NK-92 (cell line): Measurements from ENCODE around the gene BPI.
"Not testable (repeated sequence)": the region's sequence is repeated elsewhere in the genome, so short reads cannot be mapped to it uniquely, and the experiment has no call there.

Experiments used
- DNase-seq: peaks from one replicate; lab custom pipeline; 2025; ENCODE audit not compliant: unreplicated experiment; lab: John Stamatoyannopoulos, UW

Gene BPI

DNA sequence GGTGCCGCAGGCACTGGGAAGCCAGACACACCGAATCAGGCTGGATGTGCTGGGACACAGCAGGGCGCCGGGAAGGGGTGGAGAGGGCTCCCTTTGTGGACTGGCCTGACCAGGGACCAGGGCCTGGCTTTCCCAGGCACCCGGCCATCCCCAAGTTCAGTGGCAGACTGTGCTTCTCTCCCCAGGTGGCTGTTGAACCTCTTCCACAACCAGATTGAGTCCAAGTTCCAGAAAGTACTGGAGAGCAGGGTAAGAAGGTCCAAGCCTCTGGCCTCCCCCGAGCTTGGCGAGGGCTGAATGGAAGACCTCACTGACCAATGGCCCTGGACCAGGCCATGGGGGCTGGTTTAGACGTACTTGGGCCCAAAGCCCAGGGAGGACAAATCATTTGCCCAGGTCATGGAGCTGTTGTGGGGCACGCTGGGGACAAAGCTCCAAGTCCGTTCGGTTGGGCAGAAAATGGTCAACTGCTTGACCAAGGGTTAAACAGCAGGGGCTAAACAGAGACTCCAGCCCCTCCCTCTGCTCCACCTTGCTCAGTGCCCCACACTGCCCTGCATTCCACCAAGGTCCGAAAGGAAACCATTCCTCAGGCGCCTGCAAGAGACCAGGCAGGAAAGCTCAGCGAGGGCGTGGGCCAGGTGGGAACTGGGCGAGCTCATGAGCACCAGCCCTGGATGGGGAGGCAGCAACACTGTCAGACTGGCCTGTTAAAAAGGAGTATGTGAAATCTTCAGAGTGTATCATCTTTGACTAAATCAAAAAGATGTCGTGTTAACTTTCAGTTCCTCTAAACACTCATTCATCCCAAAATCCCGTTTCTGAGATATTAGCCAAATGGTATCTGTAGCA lies 51.4 kb downstream of the BPI start:
- DNase-seq, result no peak

DNA sequence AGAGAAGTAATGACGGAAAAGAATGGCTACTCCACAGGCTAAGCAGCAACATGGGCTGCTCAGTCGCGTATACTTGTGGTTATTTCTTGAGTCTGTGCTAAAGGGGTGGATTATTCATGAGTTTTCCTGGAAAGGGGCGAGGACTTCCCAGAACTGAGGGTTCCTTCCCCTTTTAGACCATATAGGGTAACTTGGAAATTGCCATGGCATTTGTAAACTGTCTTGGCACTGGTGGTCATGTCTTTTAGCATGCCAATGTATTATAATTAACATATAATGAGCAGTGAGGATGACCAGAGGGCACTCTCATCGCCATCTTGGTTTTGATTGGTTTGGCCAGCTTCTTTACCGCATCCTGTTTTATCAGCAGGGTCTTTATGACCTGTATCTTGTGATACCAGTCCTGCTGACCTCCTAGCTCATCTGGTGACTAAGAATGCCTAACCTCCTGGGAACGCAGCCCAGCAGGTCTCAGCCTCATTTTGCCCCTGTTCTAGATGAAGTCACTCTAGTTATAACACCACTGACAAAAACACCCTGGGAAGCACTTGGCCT lies 53.8 kb downstream of the BPI start:
- no peak for DNase-seq

DNA sequence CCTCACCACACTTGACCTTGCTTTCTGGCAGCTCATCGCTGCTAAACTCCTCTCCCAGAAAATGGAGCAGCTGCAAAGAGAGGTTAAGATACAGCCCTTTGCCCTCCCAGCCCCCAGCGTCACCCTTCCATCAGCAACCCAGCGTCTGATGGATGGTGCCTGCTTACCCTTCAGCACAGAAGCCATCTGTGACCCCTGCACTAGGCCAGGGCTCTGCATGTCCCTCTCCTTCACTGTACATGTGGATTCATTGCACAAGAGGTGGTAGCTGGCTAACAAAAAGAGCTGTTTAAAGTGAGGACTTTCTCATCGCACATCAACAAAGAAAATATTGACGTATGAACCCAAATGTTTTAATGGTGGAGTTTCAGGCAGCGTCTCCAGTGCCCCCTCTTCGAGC lies 54.6 kb downstream of the BPI start:
- no peak for DNase-seq

DNA sequence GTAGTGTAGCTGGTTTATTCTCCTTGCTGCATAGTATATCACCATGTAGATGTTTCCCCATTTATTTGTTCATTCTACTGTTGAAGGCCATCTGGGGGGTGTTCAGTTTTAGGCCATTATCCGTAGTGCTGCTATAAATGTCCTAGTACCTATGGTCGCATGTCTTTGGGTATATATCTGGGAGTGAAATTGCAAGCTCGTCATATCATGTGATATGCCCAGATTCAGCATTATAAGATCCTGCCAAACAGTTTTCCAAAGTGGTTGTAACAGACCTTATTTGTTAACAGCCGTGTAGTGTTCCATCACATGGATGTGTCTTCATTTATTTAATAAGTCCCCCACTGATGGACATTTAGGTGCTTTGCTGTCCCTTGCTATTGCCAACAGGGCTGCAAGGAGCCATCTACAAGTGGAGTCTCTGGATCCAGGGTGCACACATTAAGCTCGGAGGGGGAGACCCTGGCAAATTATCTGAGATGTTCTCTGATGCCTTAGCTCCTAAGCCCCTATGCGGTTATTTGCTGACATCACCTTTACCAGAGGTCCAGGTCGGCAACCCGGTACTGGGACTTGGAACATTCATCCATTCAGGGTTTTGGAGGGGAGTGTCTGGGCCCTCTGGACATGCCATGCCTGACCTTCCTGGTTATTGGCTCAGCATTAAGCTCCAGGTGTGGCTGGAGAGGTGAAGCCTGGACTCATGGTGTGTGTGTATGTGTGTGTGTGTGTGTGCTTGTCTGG lies 59.2 kb downstream of the BPI start:
- no peak for DNase-seq

DNA sequence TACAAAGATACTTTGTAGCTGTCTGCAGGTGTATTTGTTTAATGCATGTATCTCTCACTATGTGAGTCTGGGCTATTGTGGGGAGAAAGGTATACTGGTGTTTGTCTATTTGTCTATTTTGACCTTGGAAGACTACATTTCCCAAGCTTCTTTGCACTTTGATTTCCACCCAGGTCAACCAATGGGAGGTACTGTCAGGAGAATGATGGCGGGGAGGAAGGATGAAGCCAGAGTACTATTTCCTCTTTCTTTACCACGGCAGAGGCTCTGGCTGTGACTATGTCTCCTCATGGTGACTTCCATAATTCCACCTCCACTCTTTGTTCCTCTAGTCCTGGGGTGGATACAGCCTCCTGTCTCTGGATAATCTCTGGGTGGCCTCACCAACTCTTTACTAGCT lies 65.4 kb downstream of the BPI start:
- DNase-seq, result no peak

DNA sequence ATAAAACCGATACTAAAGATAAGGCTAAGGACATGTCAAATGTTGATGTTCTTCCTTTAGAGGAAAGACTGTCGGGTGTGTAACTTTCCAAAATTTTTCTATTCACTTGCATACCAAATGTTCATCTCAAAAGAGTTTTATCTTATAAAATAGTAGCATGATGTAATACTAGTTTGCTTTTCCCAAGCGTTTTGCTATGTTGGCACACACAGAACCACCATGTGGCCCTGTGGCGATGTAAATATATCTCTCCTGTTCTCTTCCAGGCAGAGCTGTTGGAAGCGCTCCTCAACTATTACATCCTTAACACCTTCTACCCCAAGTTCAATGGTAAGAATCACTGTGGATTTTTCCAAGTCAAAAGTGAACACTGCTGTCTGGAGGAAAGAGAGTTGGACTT lies 68.8 kb downstream of the BPI start:
- no peak for DNase-seq

DNA sequence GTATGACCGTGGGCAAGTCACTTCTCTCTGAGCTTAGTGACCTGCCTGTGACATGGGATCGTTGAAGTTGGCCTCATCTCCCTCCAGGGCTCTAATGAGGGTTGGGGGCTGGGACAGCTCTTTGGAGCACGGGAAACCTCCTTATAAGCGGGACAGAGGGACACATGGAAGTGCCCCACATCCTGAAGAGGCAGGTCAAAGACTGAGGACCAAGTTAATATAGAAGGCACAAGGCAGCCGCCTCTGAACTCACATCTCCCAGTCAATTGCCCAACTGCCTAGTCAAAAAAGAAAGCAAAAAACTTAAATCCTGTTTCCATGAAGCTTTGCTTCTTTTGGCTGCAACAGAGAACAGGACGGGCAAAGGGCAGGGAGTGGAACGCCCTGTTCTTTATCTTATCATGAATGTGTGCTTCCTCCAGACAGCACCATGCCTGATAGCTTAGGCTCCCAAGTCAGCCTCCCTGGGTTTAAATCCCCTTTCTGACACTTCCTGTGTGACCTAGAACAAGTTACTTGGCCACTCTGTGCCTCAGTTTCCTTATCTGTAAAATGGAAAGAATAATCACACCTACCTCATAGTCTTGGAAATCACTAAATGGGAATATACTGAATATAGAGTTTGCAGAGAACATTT lies 69.4 kb downstream of the BPI start:
- DNase-seq, result no peak

DNA sequence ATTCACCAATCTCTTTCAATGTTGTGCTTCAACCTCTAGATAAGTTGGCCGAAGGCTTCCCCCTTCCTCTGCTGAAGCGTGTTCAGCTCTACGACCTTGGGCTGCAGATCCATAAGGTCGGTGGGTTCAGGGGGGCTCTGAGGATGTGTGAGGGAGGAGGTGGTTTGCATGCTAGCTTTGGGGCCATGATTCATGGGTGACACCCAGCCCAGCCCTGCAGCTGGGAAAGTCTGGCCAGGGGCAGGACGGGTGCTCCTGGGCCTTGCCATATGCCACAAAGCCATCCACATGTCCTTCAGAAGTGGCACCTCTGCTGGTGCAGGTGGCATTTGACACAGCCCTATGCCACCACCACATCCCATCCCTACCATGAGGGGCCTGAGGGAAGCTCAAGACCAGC lies 69.9 kb downstream of the BPI start:
- DNase-seq, result no peak

DNA sequence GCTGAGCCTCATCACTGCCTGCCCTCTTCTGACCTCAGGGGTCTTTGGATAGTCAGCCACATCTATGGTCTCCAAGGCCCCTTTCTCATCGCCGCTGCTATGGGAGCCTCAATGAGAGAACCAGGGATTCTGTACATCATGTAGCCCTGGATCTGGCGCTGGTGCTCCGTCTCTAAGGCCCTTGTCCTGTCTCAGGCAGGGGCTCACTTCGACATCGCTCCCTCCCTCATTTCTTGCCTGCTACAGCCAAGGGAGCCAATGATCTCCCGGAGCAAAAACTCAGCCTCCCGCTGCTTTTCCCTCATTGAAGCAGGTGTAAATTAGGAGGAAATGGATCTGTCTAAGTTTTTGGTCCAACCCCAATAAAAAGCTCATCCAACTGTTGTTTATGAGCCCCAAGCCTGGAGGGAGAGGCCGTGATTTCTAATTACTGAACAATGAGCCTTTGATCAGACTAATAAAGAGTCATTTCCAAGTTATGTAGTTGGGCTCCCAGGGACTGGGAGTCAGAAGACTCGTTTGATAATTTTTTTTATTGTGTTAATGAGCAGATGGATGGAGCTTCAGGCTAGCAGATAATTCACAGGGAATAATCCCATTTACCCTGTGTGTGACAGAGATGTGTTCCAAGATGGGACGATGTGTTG lies 73.2 kb downstream of the BPI start:
- DNase-seq, result no peak

DNA sequence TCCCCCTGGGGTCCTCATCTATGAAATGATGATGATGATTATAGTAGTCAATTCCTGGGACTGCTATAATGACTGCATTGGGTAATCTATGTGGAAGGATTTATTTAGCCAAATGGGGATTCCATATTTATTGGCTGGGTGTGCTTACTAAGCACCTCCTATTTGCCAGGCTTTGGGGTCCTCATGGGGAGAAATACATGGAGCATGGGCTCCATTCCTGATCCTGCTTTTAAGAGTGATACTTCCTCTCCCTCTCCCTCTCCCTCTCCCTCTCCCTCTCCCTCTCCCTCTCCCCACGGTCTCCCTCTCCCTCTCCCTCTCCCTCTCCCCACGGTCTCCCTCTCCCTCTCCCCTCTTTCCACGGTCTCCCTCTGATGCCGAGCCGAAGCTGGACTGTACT lies 73.9 kb downstream of the BPI start:
- not testable (repeated sequence) for DNase-seq

DNA sequence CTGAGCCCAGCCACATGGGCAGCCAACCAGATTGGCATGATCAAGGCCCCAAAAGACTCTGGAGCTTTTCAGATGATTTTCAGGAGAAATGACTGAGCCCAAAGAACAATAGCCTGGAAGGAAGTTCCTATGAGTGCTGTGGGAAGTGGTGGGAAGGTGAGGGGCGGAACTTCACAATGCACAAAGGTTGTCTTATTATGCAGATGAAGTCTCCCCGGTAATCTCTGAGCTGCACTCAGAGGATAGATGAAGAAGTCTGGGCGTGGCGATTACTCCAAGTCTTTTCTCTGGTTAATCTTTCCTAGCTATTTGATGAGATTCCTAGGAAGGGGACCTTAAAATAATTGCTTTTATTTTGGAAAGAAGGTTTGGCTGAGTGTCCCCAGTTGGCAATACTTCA lies 79.2 kb downstream of the BPI start:
- no peak for DNase-seq

DNA sequence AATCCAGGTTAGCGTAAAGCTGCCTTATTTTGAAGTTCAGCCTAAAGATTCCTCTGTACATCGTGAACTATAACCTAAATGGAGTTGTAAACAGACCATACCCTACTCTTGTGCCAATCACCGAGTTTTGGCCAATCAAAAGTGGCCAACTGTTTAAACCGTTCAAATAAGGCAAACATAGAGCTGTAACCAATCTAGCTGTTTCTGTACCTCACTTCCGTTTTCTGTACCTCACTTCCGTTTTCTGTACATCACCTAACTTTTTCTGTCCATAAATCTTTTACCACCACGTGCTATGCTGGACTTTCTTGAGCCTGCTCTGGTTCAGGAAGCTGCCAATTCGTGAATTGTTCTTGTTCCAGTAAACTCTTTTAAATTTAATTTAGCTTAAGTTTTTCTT lies 82.0 kb downstream of the BPI start:
- no peak for DNase-seq

DNA sequence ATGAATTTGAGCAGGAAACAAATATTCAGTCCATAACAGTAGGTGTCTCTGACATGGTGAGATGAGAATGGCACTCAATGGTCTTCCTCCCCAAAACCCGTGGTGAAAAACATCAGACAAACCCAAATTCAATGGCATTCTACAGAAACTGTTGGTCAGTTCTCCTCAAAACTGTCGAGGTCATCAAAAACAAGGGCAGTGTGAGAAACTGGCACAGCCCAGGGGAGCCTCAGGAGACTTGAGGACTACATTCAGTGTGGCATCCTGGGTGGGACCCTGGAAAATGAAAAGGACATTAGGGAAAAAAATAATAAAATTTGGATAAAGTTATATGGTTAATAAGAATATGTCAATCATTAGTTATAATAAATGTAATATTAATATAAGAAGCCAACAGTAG lies 82.9 kb downstream of the BPI start:
- no peak for DNase-seq
